ENCODE results near the gene PHF1. TPM values are rescaled to one million over a fixed set of nuclear protein-coding genes. Genes with fewer than 3 reads are reported as not detected.
A peak's percentile ranks its signal among the peaks of the same experiment; 100 is the strongest.
"Not testable (repeated sequence)": the region's sequence is repeated elsewhere in the genome, so short reads cannot be mapped to it uniquely, and the experiment has no call there.

Gene PHF1
- total RNA-seq = 10 to 100 TPM; 40.8 to 56.5 (median 48.9) TPM

DNA sequence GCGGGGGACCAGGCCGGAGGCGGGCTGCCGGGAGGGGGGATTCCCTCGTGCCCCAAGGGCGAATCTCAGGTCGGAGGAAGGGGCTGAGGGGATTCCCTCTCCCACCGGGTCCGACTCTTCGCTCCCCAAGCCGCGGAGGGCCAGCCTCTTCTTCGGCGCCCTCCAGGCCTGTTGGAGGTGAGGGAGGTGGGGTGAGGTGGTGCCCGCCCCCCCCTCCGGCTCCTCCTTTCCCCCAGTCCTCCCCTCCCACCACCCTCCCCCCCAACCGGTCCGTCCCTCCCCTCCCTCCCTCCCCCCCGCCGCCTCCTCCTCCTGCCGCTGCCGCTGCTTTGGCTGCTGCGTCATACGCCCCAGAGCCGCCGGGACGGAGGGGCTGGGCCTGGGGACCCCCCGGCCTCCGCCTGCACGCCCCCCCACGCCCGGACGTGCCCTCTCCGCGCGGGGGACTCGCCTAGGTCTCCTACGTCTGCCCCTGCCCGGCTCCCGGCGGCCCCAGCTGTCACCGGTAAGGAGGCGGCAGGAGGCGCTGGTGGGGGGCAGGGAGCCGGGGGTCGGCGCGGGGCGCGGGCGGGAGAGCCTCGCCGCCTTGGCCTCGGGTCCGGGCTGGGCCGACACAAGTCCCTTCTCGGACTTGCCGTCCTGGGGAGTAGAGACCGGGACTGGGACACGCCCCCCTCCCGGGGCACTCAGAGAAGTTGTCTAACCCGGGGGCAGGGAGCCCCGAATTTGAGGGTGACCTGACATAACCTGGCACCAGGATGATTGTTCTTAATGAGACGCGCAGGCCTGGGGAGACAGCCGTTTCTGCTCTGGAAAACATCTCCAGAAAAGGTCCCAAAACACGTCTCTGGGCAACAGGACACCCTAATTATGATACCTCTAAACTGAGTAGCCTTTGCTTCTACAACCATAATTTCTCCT, at the start of gene PHF1:
Gene PHF1, plus strand, starts transcription at position 304 of the 921 bp plus-strand sequence. CDS start 1,250 bp downstream, outside the sequence.
- no peak for DNase-seq (ENCODE audit: low spot score)
- no peak for TF ChIP-seq CTCF (IDR thresholded peaks at IDR 0.05)
- ATAC-seq (ENCODE audit: low FRiP score) = peak; percentile 54

GRCh38 chr6:33363486-33363885, 47.3 kb upstream of the PHF1 start:
- DNase-seq (ENCODE audit: low spot score); ATAC-seq (ENCODE audit: low FRiP score): not testable (repeated sequence)

- not testable (repeated sequence) for ATAC-seq (ENCODE audit: low FRiP score); DNase-seq (ENCODE audit: low spot score)
Measured at GRCh38 chr6:33364475-33365205, 46.2 kb upstream of the PHF1 start.

- ATAC-seq (ENCODE audit: low FRiP score) = peak; percentile 31
- DNase-seq (ENCODE audit: low spot score) = not testable (repeated sequence)
Measured at GRCh38 chr6:33365206-33365971, 45.4 kb upstream of the PHF1 start.

GRCh38 chr6:33367009-33367714, 43.7 kb upstream of the PHF1 start:
- no peak for DNase-seq (ENCODE audit: low spot score)
- no peak for ATAC-seq (ENCODE audit: low FRiP score)

DNA sequence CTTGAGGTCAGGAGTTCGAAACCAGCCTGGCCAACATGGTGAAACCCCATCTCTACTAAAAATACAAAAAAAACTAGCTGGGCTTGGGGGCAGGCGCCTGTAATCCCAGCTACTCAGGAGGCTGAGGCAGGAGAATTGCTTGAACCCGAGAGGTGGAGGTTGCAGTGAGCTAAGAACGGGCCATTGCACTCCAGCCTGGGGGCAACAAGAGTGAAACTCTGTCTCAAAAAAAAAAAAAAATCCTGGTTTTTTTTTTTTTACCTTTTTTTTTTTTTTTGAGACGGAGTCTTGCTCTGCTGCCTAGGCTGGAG, 43.1 kb upstream of the PHF1 start:
- ATAC-seq (ENCODE audit: low FRiP score); DNase-seq (ENCODE audit: low spot score): not testable (repeated sequence)

More at GRCh38 chr6:33367009-33367714, 43.7 kb upstream of the PHF1 start:
- no peak for TF ChIP-seq CTCF (IDR thresholded peaks at IDR 0.05)

- ATAC-seq (ENCODE audit: low FRiP score); DNase-seq (ENCODE audit: low spot score): not testable (repeated sequence)
Measured at GRCh38 chr6:33371901-33372300, 38.9 kb upstream of the PHF1 start.

DNA sequence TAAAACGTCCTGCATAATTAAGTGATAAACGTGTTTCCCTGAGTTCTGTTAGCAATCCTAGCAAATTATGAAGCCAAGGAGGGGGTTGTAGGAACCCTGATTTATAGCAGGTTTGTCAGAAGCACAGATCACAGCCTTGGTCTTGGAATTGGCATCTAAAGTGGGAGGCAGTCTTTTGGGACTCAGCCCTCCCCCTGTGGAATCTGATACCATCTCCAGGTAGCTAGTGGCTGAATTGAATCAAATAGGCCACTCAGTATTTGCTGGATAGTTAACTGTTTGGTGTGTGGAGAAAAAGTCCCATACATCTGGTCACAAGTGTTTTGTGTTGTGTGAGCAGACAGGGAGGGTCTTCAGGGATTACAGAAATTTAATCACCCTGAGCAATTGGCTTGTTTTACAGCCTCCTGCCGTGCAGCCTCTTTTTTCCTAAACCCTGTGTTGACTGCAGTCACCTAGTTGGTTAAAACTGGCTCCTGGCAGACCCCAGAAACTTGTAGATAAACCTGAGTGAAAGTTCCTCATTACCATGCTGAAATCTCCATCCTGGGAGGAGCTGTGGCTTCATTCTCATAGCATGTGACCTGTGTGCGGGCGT, 38.2 kb upstream of the PHF1 start:
- DNase-seq (ENCODE audit: low spot score) = no peak
- no peak for TF ChIP-seq CTCF (IDR thresholded peaks at IDR 0.05)
- no peak for ATAC-seq (ENCODE audit: low FRiP score)
